NCI-H345 treated with DMSO at 0.1 percent for 48 hours (cell line): Measurements from ENCODE around the gene PJA1.
A peak's percentile ranks its signal among the peaks of the same experiment; 100 is the strongest.

ENCODE experiments used
- DNase-seq: peaks from one replicate; lab custom pipeline; 2025; ENCODE audit not compliant: unreplicated experiment; lab: John Stamatoyannopoulos, UW

Gene PJA1

GRCh38 chrX:69170319-69170718, 5.1 kb upstream of the PJA1 start:
- DNase-seq, result no peak

- peak; percentile 11 for DNase-seq
Observed at GRCh38 chrX:69163936-69164741, 1.1 kb downstream of the PJA1 start.

- no peak for DNase-seq
Observed at GRCh38 chrX:69162361-69162865, 2.8 kb downstream of the PJA1 start.

- DNase-seq, result no peak
Observed at GRCh38 chrX:69161786-69162349, 3.4 kb downstream of the PJA1 start.

DNA sequence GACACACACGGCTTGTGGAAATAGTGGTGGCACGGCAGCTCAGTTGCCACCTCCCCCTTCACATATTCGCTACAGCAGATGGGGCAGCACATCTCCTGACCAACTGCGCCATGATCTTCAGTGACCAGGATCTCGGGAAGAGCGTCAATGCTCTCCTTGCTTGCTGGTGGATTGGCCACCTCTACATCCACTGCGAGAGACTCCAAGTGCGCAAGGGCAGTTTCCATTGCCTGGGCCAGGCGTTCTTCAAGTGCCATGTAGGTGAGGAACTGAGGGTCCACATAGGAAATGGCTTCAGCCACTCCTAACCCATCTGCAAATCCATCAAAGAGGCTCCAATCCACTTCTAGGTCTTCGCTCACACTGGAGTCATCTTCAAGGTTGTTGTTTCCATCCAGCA, 3.9 kb downstream of the PJA1 start:
- DNase-seq, result no peak

- DNase-seq, result no peak
Observed at GRCh38 chrX:69158166-69158980, 6.9 kb downstream of the PJA1 start.

DNA sequence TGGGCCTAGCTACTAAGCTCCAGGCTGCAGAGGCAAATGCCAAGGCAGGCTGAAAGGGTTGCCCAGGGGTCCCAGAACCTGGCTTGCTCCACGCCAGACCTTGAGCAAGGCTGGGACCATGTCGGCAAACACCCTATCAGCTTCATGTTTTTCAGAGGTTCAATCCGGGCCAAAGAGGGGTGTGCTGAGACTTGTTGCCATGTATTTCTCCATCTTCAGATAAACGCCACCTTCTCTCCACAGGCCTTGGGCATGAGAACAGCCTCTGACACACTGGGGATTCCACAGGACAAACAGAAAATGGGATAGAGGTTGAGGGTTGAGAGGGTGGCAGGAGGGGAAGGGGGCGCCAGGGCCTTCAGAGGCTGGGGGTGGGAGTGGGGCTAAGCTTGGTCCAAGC, 8.6 kb downstream of the PJA1 start:
- no peak for DNase-seq

DNA sequence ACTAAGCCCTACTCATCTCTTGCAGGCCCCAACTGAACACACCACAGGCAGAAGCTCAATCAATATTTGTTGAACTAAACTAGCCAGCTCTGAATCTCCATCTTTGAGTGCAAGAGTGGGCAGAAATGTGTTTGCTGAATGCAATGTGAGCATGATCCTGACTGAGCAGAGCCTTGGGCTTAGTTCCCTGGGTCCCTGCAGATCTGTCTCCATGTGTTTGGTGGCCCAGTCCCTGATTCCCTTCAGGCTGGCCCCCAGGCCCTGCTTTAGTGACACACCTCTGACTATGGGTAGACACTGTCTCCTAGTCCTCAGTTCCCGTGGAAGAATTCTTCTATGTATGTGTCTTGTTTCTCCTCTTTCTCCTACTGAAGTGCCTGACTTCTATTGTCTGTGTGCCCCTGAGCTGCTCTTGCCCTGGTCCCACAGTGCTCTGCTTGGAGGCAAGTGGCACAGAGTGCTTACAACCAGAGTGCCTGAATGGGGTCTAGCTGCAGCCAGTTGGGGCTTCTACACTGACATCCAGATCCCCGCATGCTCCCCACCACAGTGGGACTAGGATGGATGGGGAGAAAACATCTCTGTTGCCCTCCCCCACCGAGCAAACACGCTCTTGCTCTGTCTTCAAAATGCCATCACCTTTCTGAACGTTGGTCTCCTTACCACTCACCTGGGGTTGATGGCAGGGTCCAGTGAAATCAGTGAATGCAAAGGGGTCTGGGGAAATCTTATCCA, 9.3 kb downstream of the PJA1 start:
- DNase-seq, result no peak

- DNase-seq, result no peak
Observed at GRCh38 chrX:69154051-69154450, 11.2 kb downstream of the PJA1 start.

DNA sequence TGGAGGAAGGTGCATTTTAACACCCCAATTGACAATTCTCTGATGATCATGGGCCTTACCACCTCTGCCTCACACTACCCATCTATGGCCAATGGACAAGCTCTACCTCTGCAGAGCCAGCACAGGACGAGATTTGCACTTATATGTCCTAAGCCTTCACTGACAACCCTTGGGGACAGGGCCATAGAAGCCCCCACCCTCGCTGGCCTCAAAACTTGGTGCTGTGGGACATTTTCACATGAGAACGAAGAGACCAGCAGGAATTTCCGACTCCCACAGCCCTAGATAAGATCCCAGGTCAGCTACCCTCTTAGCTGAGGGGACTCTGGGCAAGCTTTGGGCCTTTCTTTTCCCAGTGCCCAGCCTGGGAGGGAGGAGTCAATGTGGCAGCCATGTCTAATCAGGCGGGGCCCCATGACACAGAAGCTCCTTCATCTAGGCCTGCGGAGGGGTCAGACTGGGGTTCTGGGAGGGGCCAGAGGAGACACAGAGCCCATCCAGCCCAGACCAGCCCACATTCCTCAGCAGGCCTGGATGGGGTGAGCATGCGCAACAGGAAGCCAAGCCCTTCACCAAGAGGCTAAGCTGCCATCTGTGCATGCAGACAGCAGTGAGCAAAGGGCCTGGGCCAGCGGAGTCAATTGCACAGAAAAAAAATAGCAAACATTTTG, 12.1 kb downstream of the PJA1 start:
- DNase-seq, result no peak

DNA sequence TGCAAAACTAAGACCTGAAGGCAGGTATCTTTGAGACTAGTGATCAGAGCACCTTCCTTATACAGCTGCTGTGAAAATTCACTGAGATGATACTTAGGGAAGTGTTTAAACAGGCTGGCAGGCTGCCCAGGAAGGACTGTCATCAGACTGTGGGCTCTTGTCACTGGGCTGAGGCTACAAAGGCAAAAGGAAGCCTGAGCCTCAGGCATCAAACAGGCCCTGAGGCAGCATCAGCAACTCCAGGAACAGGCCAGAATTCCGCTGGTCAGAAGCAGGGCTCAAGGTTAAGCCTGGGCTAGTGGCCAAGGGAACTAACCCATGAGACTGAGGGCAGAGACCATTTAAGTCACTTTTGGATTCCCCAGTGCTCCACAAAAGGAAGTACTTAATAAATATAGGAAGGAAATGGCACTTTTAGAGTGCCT, 12.8 kb downstream of the PJA1 start:
- DNase-seq, result peak; percentile 17

- no peak for DNase-seq
Observed at GRCh38 chrX:69151866-69152284, 13.4 kb downstream of the PJA1 start.

GRCh38 chrX:69150281-69150960, 14.8 kb downstream of the PJA1 start:
- DNase-seq, result no peak

- DNase-seq, result no peak
Observed at GRCh38 chrX:69149466-69150280, 15.6 kb downstream of the PJA1 start.

DNA sequence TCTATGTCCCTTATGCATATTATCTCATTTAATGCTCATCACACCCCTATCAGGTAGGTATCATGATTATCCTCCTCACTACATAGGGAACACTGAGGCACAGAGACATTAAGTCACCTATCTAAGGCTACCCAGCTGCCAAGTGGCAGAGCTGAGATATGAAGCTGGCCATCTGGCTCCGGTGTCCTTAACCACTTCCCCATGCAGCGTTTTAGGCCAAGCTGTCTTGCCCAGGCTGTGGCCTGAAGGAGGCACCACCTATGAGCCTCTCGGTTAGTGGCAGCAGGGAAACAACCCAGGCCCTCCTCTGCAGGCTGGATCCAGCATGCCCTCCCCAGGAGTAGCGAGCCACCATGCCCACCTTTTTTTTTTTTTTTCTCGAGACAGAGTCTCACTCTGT, 16.3 kb downstream of the PJA1 start:
- no peak for DNase-seq

DNA sequence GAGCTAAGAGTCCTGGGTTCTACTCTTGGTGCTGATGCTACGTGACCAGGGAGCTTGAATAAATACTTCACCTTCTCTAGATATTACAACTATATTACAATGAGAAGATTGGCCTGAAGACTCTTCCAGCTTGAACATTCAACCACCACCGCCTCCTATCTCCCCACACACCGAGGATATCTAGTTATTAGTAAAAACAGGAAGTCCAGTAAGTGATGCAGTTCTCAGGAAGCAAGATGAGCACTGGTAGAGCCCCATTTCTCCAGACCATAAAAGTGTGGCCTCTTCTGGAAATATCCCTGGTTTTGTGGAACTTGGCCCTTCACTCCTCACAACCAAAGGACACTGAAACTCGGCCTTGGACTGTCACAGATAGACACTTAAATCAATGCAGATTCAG, 18.5 kb downstream of the PJA1 start:
- DNase-seq, result no peak

DNA sequence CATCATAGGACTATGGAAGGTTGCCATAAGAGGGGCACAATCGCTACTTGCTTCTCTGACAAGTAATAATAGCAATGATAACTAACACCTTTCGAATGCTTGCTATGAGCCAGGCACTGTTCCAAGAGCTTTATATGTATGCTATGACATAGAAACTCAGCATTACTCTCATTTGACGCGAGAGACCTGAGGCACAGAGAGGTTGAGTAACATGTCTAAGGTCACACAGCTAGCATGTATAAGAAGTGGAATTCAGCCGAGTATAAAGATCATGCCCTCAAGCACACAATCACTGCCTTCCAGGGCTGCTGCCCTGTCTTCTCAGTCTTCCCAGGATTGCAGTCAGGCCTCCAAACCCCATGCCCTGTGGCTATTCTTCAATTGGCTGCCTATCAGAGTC, 19.5 kb downstream of the PJA1 start:
- DNase-seq, result no peak

- no peak for DNase-seq
Observed at GRCh38 chrX:69144838-69145680, 20.2 kb downstream of the PJA1 start.
